ENCODE measurements around the gene SCART1.

DNA sequence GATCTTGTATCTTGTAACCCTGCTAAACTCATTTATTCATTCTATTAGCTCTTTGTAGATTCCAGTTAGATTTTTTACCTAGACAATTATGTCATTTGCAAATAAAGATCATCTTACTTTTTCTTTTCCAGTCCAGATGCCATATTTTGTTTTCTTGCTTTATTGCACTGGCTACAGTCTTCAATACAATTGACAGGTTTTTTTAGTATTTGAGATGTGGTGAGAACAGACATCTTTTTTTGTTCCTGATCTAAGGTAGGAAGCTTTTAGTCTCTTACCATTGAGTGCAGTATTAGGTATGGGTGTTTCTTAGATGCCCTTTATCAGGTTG, 41.4 kb upstream of the SCART1 start:
- TF ChIP-seq, protein P1, sequence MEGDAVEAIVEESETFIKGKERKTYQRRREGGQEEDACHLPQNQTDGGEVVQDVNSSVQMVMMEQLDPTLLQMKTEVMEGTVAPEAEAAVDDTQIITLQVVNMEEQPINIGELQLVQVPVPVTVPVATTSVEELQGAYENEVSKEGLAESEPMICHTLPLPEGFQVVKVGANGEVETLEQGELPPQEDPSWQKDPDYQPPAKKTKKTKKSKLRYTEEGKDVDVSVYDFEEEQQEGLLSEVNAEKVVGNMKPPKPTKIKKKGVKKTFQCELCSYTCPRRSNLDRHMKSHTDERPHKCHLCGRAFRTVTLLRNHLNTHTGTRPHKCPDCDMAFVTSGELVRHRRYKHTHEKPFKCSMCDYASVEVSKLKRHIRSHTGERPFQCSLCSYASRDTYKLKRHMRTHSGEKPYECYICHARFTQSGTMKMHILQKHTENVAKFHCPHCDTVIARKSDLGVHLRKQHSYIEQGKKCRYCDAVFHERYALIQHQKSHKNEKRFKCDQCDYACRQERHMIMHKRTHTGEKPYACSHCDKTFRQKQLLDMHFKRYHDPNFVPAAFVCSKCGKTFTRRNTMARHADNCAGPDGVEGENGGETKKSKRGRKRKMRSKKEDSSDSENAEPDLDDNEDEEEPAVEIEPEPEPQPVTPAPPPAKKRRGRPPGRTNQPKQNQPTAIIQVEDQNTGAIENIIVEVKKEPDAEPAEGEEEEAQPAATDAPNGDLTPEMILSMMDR (IDR thresholded peaks at IDR 0.05) = no peak
- no peak for TF ChIP-seq POLR2A (IDR thresholded peaks at IDR 0.05)

Data from body of pancreas (tissue), 4 donors.